HG03575 (cell line): ENCODE measurements around the gene PRKAR1A.

Experiments used
- ATAC-seq: cut with Tn5 transposase; IDR thresholded peaks from one replicate; pipeline ENCODE4 v1.9.1; 2021; ENCODE audit not compliant: unreplicated experiment, insufficient number of reproducible peaks, low FRiP score; ENCODE audit errors: extremely low read depth

Gene PRKAR1A

GRCh38 chr17:68535922-68536321, 23.7 kb downstream of the PRKAR1A start:
- ATAC-seq = no peak

GRCh38 chr17:68539548-68540467, 27.6 kb downstream of the PRKAR1A start:
- ATAC-seq = no peak

GRCh38 chr17:68540981-68541380, 28.8 kb downstream of the PRKAR1A start:
- no peak for ATAC-seq

- no peak for ATAC-seq
These were observed 29.6 kb downstream of the PRKAR1A start for GRCh38 chr17:68541816-68542215.

GRCh38 chr17:68542698-68543463, 30.7 kb downstream of the PRKAR1A start:
- no peak for ATAC-seq

- no peak for ATAC-seq
These were observed 32.1 kb downstream of the PRKAR1A start for GRCh38 chr17:68544111-68544915.

GRCh38 chr17:68556551-68556950, 44.3 kb downstream of the PRKAR1A start:
- no peak for ATAC-seq

- no peak for ATAC-seq
These were observed 47.1 kb downstream of the PRKAR1A start for GRCh38 chr17:68559316-68559715.

GRCh38 chr17:68560966-68561720, 48.9 kb downstream of the PRKAR1A start:
- ATAC-seq = no peak

GRCh38 chr17:68562736-68563135, 50.5 kb downstream of the PRKAR1A start:
- no peak for ATAC-seq

- no peak for ATAC-seq
These were observed 52.3 kb downstream of the PRKAR1A start for GRCh38 chr17:68564415-68565111.

GRCh38 chr17:68565661-68566441, 53.6 kb downstream of the PRKAR1A start:
- no peak for ATAC-seq

- ATAC-seq = no peak
These were observed 54.2 kb downstream of the PRKAR1A start for GRCh38 chr17:68566442-68566738.

GRCh38 chr17:68567035-68567434, 54.8 kb downstream of the PRKAR1A start:
- ATAC-seq = no peak

- no peak for ATAC-seq
These were observed 55.4 kb downstream of the PRKAR1A start for GRCh38 chr17:68567581-68567980.

GRCh38 chr17:68568581-68568980, 56.4 kb downstream of the PRKAR1A start:
- no peak for ATAC-seq

GRCh38 chr17:68569346-68569745, 57.1 kb downstream of the PRKAR1A start:
- no peak for ATAC-seq

GRCh38 chr17:68570526-68570925, 58.3 kb downstream of the PRKAR1A start:
- ATAC-seq = no peak
